Kidney (tissue), 14 donors: ENCODE data around the gene KLHL22. TPM values are rescaled to one million over a fixed set of nuclear protein-coding genes. Genes with fewer than 3 reads are reported as not detected.
A peak's percentile ranks its signal among the peaks of the same experiment; 100 is the strongest.

Source experiments
- DNase-seq, 5 donors: peaks; one replicate each; pipeline ENCODE4 v3.0.0-alpha.2; 2013 to 2020
- FAIRE-seq: peaks from 2 replicates; lab custom pipeline; 2012; peaks lifted over from hg19 to GRCh38; lab: Jason Lieb, UNC
- H3K27ac ChIP-seq, 2 donors: one replicate each; pipeline ENCODE4 v1.7.0; 2013; ENCODE audit warnings: low read depth in 2 of 2, low read length in 2 of 2, inconsistent platforms in 1 of 2
- H3K27me3 ChIP-seq: one replicate; pipeline ENCODE4 v1.7.1; 2013; ENCODE audit warnings: low read length, inconsistent platforms; ENCODE audit not compliant: control insufficient read depth, insufficient read depth
- H3K36me3 ChIP-seq, 3 donors: one replicate each; pipeline versions ENCODE4 v1.7.0 to v1.7.1; 2013; ENCODE audit warnings: low read length in 3 of 3, control low read depth in 1 of 3, inconsistent platforms in 1 of 3; ENCODE audit not compliant: insufficient read depth in 3 of 3, control insufficient read depth in 2 of 3
- H3K4me1 ChIP-seq, 3 donors: one replicate each; pipeline versions ENCODE4 v1.7.0 to v1.7.1; 2013; ENCODE audit warnings: low read length in 3 of 3, inconsistent platforms in 1 of 3, low read depth in 1 of 3; ENCODE audit not compliant: control insufficient read depth in 2 of 3, insufficient read depth in 2 of 3
- H3K4me3 ChIP-seq, 3 donors: one replicate each; pipeline versions ENCODE4 v1.7.0 to v1.8.1; 2013; ENCODE audit warnings: low read length in 3 of 3, control low read depth in 1 of 3, inconsistent platforms in 1 of 3
- H3K9ac ChIP-seq, 3 donors: one replicate each; pipeline versions ENCODE4 v1.7.0 to v1.7.1; 2013; ENCODE audit warnings: low read length in 3 of 3, control low read depth in 1 of 3, inconsistent platforms in 1 of 3
- H3K9me3 ChIP-seq, 3 donors: one replicate each; pipeline versions ENCODE4 v1.7.0 to v1.7.1; 2013; ENCODE audit warnings: low read length in 3 of 3, control low read depth in 1 of 3, inconsistent platforms in 1 of 3; ENCODE audit not compliant: control insufficient read depth in 2 of 3, insufficient read depth in 1 of 3
- CTCF ChIP-seq: IDR thresholded peaks from 3 replicates; pipeline ENCODE4 v1.5.1; 2012; ENCODE audit warnings: mild to moderate bottlenecking, moderate library complexity, borderline replicate concordance; ENCODE audit not compliant: insufficient read depth; ENCODE audit errors: extremely low read depth
- intact Hi-C: fragments of 100-400 bp; cut with DNase I; formaldehyde crosslinking; loops from one replicate; pipeline ENCODE4 v1.11.1; 2022
- polyA plus RNA-seq: library from polyadenylated mRNA; stranded (reverse); fragments of 350-450 nt; fragmentation: Illumina TruSeq; extraction: RNeasy Lipid Tissue Mini Kit (QIAGEN cat#74804); gene quantifications from one replicate; pipeline ENCODE4 v1.2.3, GENCODE V29; 2014; ENCODE audit warnings: low read depth, low replicate concordance; ENCODE audit not compliant: insufficient read depth
- total RNA-seq: library from RNA; stranded (reverse); fragmentation: NEBNext Ultra II Directional; extraction: Animal tissue kit (Norgen Biotek cat#: 25700); gene quantifications from one replicate; pipeline ENCODE4 v1.2.1, GENCODE V29; 2021
- donor health status: control.
- donor health status: control.
- donor health status: control.
- donor health status: control.
- donor health status: control.
- donor health status: DM: yes; HTN: yes; CAD: no.
- donor health status: Normal renal cell carcinoma (clear cell type).

Gene KLHL22
- total and polyA plus RNA-seq, 2 donors from 2014 or later, result 22.4 to 24.3 TPM

- intact Hi-C loops, result no loop called here
- Histone ChIP-seq H3K9me3 (no peaks in the 10 kb centered on the region), H3K27me3 (no peaks in the 10 kb centered on the region), H3K9ac (peak overlapping the region in 1 of 3 donors; percentile 31), H3K4me1 (peaks cover 0 to 39% (median 37%) of the 10 kb centered on the region in 3 donors), H3K36me3 (peaks cover 0 to 6% (median 0%) of the 10 kb centered on the region in 3 donors), H3K4me3 (no peak overlapping the region), H3K27ac (peak overlapping the region; percentile 67 to 69)
- FAIRE-seq (no peak), DNase-seq (peak in 1 of 5 donors; percentile 38)
- no peak for TF ChIP-seq CTCF
These were observed 35.0 kb upstream of the KLHL22 start for GRCh38 chr22:20530368-20531153.

- TF ChIP-seq CTCF, result no peak
- DNase-seq, result no peak
- Histone ChIP-seq H3K27ac (no peak overlapping the region), H3K9ac (no peak overlapping the region), H3K4me3 (no peak overlapping the region), H3K36me3 (peaks cover 0 to 6% (median 0%) of the 10 kb centered on the region in 3 donors), H3K4me1 (peaks cover 0 to 34% (median 34%) of the 10 kb centered on the region in 3 donors), H3K27me3 (no peaks in the 10 kb centered on the region), H3K9me3 (no peaks in the 10 kb centered on the region)
- intact Hi-C loops, result no loop called here
- FAIRE-seq, result no peak
These were observed 32.9 kb upstream of the KLHL22 start for GRCh38 chr22:20528405-20528978.

- FAIRE-seq (no peak), DNase-seq (peak in 1 of 5 donors; percentile 22)
- H3K4me1 ChIP-seq, result peaks cover 0 to 24% (median 17%) of the 10 kb centered on the region in 3 donors
- H3K27me3 ChIP-seq, result no peaks in the 10 kb centered on the region
- peaks cover 0 to 6% (median 3%) of the 10 kb centered on the region in 3 donors for H3K36me3 ChIP-seq
- no peak overlapping the region for H3K27ac ChIP-seq
- H3K9ac ChIP-seq, result no peak overlapping the region
- no peak for TF ChIP-seq CTCF
- intact Hi-C loops, result no loop called here
- no peaks in the 10 kb centered on the region for H3K9me3 ChIP-seq
- H3K4me3 ChIP-seq, result no peak overlapping the region
These were observed 31.2 kb upstream of the KLHL22 start for GRCh38 chr22:20526628-20527355.
